ENCODE data around the gene AWAT2.

- TF ChIP-seq CTCF (conservative IDR thresholded peaks at IDR 0.05; ENCODE audit: low read depth in 2 of 2) (no peak), EZH2phosphoT487 (IDR thresholded peaks at IDR 0.05; ENCODE audit: unreplicated experiment) (no peak), ETS1 (IDR thresholded peaks at IDR 0.05) (no peak), POLR2AphosphoS5 (IDR thresholded peaks at IDR 0.05; ENCODE audit: low read depth) (no peak), EZH2 (IDR thresholded peaks at IDR 0.05; ENCODE audit: low read depth, unreplicated experiment) (no peak), JUNB (IDR thresholded peaks at IDR 0.05; ENCODE audit: unreplicated experiment) (no peak), CREB1 (CRISPR knock-in tag; IDR thresholded peaks at IDR 0.05; ENCODE audit: low read depth) (no peak), NANOG (IDR thresholded peaks at IDR 0.05; ENCODE audit: borderline replicate concordance) (no peak), ZNF331 (CRISPR knock-in tag; IDR thresholded peaks at IDR 0.05; ENCODE audit: low read depth) (no peak)
- TF ChIP-seq, protein P1, sequence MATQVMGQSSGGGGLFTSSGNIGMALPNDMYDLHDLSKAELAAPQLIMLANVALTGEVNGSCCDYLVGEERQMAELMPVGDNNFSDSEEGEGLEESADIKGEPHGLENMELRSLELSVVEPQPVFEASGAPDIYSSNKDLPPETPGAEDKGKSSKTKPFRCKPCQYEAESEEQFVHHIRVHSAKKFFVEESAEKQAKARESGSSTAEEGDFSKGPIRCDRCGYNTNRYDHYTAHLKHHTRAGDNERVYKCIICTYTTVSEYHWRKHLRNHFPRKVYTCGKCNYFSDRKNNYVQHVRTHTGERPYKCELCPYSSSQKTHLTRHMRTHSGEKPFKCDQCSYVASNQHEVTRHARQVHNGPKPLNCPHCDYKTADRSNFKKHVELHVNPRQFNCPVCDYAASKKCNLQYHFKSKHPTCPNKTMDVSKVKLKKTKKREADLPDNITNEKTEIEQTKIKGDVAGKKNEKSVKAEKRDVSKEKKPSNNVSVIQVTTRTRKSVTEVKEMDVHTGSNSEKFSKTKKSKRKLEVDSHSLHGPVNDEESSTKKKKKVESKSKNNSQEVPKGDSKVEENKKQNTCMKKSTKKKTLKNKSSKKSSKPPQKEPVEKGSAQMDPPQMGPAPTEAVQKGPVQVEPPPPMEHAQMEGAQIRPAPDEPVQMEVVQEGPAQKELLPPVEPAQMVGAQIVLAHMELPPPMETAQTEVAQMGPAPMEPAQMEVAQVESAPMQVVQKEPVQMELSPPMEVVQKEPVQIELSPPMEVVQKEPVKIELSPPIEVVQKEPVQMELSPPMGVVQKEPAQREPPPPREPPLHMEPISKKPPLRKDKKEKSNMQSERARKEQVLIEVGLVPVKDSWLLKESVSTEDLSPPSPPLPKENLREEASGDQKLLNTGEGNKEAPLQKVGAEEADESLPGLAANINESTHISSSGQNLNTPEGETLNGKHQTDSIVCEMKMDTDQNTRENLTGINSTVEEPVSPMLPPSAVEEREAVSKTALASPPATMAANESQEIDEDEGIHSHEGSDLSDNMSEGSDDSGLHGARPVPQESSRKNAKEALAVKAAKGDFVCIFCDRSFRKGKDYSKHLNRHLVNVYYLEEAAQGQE (IDR thresholded peaks at IDR 0.05; ENCODE audit: unreplicated experiment) = no peak
- TF ChIP-seq, protein P2, sequence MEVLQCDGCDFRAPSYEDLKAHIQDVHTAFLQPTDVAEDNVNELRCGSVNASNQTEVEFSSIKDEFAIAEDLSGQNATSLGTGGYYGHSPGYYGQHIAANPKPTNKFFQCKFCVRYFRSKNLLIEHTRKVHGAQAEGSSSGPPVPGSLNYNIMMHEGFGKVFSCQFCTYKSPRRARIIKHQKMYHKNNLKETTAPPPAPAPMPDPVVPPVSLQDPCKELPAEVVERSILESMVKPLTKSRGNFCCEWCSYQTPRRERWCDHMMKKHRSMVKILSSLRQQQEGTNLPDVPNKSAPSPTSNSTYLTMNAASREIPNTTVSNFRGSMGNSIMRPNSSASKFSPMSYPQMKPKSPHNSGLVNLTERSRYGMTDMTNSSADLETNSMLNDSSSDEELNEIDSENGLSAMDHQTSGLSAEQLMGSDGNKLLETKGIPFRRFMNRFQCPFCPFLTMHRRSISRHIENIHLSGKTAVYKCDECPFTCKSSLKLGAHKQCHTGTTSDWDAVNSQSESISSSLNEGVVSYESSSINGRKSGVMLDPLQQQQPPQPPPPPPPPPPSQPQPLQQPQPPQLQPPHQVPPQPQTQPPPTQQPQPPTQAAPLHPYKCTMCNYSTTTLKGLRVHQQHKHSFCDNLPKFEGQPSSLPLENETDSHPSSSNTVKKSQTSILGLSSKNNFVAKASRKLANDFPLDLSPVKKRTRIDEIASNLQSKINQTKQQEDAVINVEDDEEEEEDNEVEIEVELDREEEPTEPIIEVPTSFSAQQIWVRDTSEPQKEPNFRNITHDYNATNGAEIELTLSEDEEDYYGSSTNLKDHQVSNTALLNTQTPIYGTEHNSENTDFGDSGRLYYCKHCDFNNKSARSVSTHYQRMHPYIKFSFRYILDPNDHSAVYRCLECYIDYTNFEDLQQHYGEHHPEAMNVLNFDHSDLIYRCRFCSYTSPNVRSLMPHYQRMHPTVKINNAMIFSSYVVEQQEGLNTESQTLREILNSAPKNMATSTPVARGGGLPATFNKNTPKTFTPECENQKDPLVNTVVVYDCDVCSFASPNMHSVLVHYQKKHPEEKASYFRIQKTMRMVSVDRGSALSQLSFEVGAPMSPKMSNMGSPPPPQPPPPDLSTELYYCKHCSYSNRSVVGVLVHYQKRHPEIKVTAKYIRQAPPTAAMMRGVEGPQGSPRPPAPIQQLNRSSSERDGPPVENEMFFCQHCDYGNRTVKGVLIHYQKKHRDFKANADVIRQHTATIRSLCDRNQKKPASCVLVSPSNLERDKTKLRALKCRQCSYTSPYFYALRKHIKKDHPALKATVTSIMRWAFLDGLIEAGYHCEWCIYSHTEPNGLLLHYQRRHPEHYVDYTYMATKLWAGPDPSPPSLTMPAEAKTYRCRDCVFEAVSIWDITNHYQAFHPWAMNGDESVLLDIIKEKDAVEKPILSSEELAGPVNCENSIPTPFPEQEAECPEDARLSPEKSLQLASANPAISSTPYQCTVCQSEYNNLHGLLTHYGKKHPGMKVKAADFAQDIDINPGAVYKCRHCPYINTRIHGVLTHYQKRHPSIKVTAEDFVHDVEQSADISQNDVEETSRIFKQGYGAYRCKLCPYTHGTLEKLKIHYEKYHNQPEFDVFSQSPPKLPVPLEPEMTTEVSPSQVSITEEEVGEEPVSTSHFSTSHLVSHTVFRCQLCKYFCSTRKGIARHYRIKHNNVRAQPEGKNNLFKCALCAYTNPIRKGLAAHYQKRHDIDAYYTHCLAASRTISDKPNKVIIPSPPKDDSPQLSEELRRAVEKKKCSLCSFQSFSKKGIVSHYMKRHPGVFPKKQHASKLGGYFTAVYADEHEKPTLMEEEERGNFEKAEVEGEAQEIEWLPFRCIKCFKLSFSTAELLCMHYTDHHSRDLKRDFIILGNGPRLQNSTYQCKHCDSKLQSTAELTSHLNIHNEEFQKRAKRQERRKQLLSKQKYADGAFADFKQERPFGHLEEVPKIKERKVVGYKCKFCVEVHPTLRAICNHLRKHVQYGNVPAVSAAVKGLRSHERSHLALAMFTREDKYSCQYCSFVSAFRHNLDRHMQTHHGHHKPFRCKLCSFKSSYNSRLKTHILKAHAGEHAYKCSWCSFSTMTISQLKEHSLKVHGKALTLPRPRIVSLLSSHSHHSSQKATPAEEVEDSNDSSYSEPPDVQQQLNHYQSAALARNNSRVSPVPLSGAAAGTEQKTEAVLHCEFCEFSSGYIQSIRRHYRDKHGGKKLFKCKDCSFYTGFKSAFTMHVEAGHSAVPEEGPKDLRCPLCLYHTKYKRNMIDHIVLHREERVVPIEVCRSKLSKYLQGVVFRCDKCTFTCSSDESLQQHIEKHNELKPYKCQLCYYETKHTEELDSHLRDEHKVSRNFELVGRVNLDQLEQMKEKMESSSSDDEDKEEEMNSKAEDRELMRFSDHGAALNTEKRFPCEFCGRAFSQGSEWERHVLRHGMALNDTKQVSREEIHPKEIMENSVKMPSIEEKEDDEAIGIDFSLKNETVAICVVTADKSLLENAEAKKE (CRISPR knock-in tag; IDR thresholded peaks at IDR 0.05) = no peak
These were observed 37.0 kb downstream of the AWAT2 start for GRCh38 chrX:70012756-70013155.

Data from GM23338 (cell line).